Measurements from ENCODE around the gene TLE4.

Gene TLE4

GRCh38 chr9:79684711-79685575 is 113.2 kb downstream of the TLE4 start:
- H3K36me3 ChIP-seq = peaks cover 7 to 69% (median 42%) of the 10 kb centered on the region in 11 experiments; a peak in 17 of 22 replicates
- no peak for TF ChIP-seq Cebpa-rat (IDR thresholded peaks at IDR 0.05)
- H3K4me2 ChIP-seq = peak overlapping the region in 8 of 11 experiments; percentile 7 to 80 (median 36); a peak in 10 of 22 replicates
- H3K9me3 ChIP-seq (replicated peaks in 1 of 11) = no peaks in the 10 kb centered on the region
- H3K9ac ChIP-seq = no peak overlapping the region
- no peak overlapping the region for H3K27ac ChIP-seq
- no peaks in the 10 kb centered on the region for H3K27me3 ChIP-seq
- H3K4me3 ChIP-seq = no peak overlapping the region
- H4K20me1 ChIP-seq = peaks cover 26 to 80% (median 48%) of the 10 kb centered on the region in 11 experiments; a peak in 20 of 22 replicates
- H3K4me1 ChIP-seq = peaks cover 10 to 87% (median 73%) of the 10 kb centered on the region in 10 experiments

- peaks cover 7 to 73% (median 49%) of the 10 kb centered on the region in 11 experiments; a peak in 17 of 22 replicates for H3K36me3 ChIP-seq
- TF ChIP-seq Cebpa-rat (IDR thresholded peaks at IDR 0.05) = no peak
- H3K27ac ChIP-seq = no peak overlapping the region
- peaks cover 28 to 86% (median 50%) of the 10 kb centered on the region in 11 experiments; a peak in 20 of 22 replicates for H4K20me1 ChIP-seq
- no peaks in the 10 kb centered on the region for H3K9me3 ChIP-seq (replicated peaks in 1 of 11)
- no peak overlapping the region for H3K9ac ChIP-seq
- H3K27me3 ChIP-seq = no peaks in the 10 kb centered on the region
- H3K4me3 ChIP-seq = no peak overlapping the region
- peak overlapping the region in 4 of 11 experiments; percentile 38 to 87 (median 79); a peak in 7 of 22 replicates for H3K4me2 ChIP-seq
- peaks cover 10 to 92% (median 79%) of the 10 kb centered on the region in 10 experiments for H3K4me1 ChIP-seq
These were observed 113.8 kb downstream of the TLE4 start for GRCh38 chr9:79685577-79685976.

GRCh38 chr9:79686381-79687130 is 114.8 kb downstream of the TLE4 start:
- no peak for TF ChIP-seq Cebpa-rat (IDR thresholded peaks at IDR 0.05)
- peaks cover 30 to 90% (median 55%) of the 10 kb centered on the region in 11 experiments; a peak in 21 of 22 replicates for H4K20me1 ChIP-seq
- H3K36me3 ChIP-seq = peaks cover 15 to 83% (median 55%) of the 10 kb centered on the region in 11 experiments; a peak in 18 of 22 replicates
- no peaks in the 10 kb centered on the region for H3K27me3 ChIP-seq
- H3K4me1 ChIP-seq = peaks cover 10 to 97% (median 85%) of the 10 kb centered on the region in 10 experiments
- H3K9ac ChIP-seq = peak overlapping the region in 2 of 11 experiments; percentile 35 to 42; a peak in 3 of 22 replicates
- no peaks in the 10 kb centered on the region for H3K9me3 ChIP-seq (replicated peaks in 1 of 11)
- H3K4me3 ChIP-seq = peak overlapping the region in 2 of 10 experiments; percentile 10 to 17; a peak in 1 of 20 replicates
- peak overlapping the region; percentile 36 to 87 (median 78) for H3K4me2 ChIP-seq
- H3K27ac ChIP-seq = peak overlapping the region in 9 of 11 experiments; percentile 14 to 75 (median 45); a peak in 16 of 22 replicates

- Histone ChIP-seq H3K36me3 (peaks cover 16 to 86% (median 60%) of the 10 kb centered on the region in 11 experiments; a peak in 20 of 22 replicates), H4K20me1 (peaks cover 32 to 92% (median 60%) of the 10 kb centered on the region in 11 experiments; a peak in 21 of 22 replicates), H3K4me2 (peak overlapping the region; percentile 36 to 87 (median 78)), H3K27ac (peak overlapping the region in 9 of 11 experiments; percentile 14 to 75 (median 45); a peak in 15 of 22 replicates), H3K9me3 (replicated peaks in 1 of 11) (no peaks in the 10 kb centered on the region), H3K9ac (peak overlapping the region in 2 of 11 experiments; percentile 35 to 42; a peak in 2 of 22 replicates), H3K27me3 (no peaks in the 10 kb centered on the region), H3K4me3 (peak overlapping the region in 2 of 10 experiments; percentile 10 to 17; a peak in 1 of 20 replicates), H3K4me1 (peaks cover 10 to 97% (median 85%) of the 10 kb centered on the region in 10 experiments)
- peak in 8 of 11 experiments; percentile 20 to 95 (median 68); a peak in 12 of 22 replicates for TF ChIP-seq Cebpa-rat (IDR thresholded peaks at IDR 0.05)
These were observed 115.3 kb downstream of the TLE4 start for GRCh38 chr9:79687131-79687447.

- no peak for TF ChIP-seq Cebpa-rat (IDR thresholded peaks at IDR 0.05)
- H3K4me3 ChIP-seq = no peak overlapping the region
- no peak overlapping the region for H3K27ac ChIP-seq
- peaks cover 19 to 78% (median 66%) of the 10 kb centered on the region in 11 experiments; a peak in 20 of 22 replicates for H3K36me3 ChIP-seq
- H3K9me3 ChIP-seq (replicated peaks in 1 of 11) = no peaks in the 10 kb centered on the region
- H3K9ac ChIP-seq = no peak overlapping the region
- H3K4me1 ChIP-seq = peaks cover 10 to 97% (median 89%) of the 10 kb centered on the region in 10 experiments
- no peaks in the 10 kb centered on the region for H3K27me3 ChIP-seq
- peaks cover 35 to 92% (median 67%) of the 10 kb centered on the region in 11 experiments; a peak in 21 of 22 replicates for H4K20me1 ChIP-seq
- H3K4me2 ChIP-seq = peak overlapping the region in 4 of 11 experiments; percentile 75 to 87 (median 80); a peak in 2 of 22 replicates
These were observed 116.6 kb downstream of the TLE4 start for GRCh38 chr9:79688363-79688762.

- Histone ChIP-seq H3K27ac (no peak overlapping the region), H3K4me3 (no peak overlapping the region), H3K4me2 (peak overlapping the region in 2 of 11 experiments; percentile 66 to 68; a peak in 1 of 22 replicates), H3K9ac (no peak overlapping the region), H3K27me3 (no peaks in the 10 kb centered on the region), H3K9me3 (replicated peaks in 1 of 11) (no peaks in the 10 kb centered on the region), H3K4me1 (peaks cover 19 to 100% (median 96%) of the 10 kb centered on the region in 10 experiments), H4K20me1 (peaks cover 28 to 96% (median 72%) of the 10 kb centered on the region in 11 experiments; a peak in 21 of 22 replicates), H3K36me3 (peaks cover 17 to 66% (median 56%) of the 10 kb centered on the region in 11 experiments; a peak in 20 of 22 replicates)
- no peak for TF ChIP-seq Cebpa-rat (IDR thresholded peaks at IDR 0.05)
These were observed 117.8 kb downstream of the TLE4 start for GRCh38 chr9:79689576-79689975.

GRCh38 chr9:79691496-79691895 is 119.7 kb downstream of the TLE4 start:
- TF ChIP-seq Cebpa-rat (IDR thresholded peaks at IDR 0.05) = no peak
- Histone ChIP-seq H3K9ac (no peak overlapping the region), H3K4me1 (peaks cover 21 to 95% (median 91%) of the 10 kb centered on the region in 10 experiments), H3K9me3 (replicated peaks in 1 of 11) (no peaks in the 10 kb centered on the region), H3K27me3 (no peaks in the 10 kb centered on the region), H3K27ac (no peak overlapping the region), H3K4me2 (peak overlapping the region in 8 of 11 experiments; percentile 8 to 70 (median 62); a peak in 11 of 22 replicates), H3K4me3 (no peak overlapping the region), H3K36me3 (peaks cover 12 to 57% (median 54%) of the 10 kb centered on the region in 11 experiments; a peak in 19 of 22 replicates), H4K20me1 (peaks cover 24 to 99% (median 80%) of the 10 kb centered on the region in 11 experiments; a peak in 21 of 22 replicates)

GRCh38 chr9:79692857-79693571 is 121.2 kb downstream of the TLE4 start:
- peaks cover 12 to 62% (median 51%) of the 10 kb centered on the region in 11 experiments; a peak in 21 of 22 replicates for H3K36me3 ChIP-seq
- peaks cover 26 to 93% (median 74%) of the 10 kb centered on the region in 11 experiments; a peak in 21 of 22 replicates for H4K20me1 ChIP-seq
- no peaks in the 10 kb centered on the region for H3K9me3 ChIP-seq (replicated peaks in 1 of 11)
- no peak overlapping the region for H3K27ac ChIP-seq
- H3K4me1 ChIP-seq = peaks cover 19 to 83% (median 76%) of the 10 kb centered on the region in 10 experiments
- no peak for TF ChIP-seq Cebpa-rat (IDR thresholded peaks at IDR 0.05)
- no peak overlapping the region for H3K9ac ChIP-seq
- H3K4me3 ChIP-seq = no peak overlapping the region
- no peaks in the 10 kb centered on the region for H3K27me3 ChIP-seq
- H3K4me2 ChIP-seq = peak overlapping the region in 10 of 11 experiments; percentile 12 to 81 (median 65); a peak in 18 of 22 replicates
